DMS53 treated with DMSO at 0.1 percent for 48 hours (cell line): ENCODE measurements around the gene PMF1.
A peak's percentile ranks its signal among the peaks of the same experiment; 100 is the strongest.

Experiments used
- DNase-seq: peaks from one replicate; lab custom pipeline; 2025; ENCODE audit not compliant: unreplicated experiment; lab: John Stamatoyannopoulos, UW

PMF1 gene

DNA sequence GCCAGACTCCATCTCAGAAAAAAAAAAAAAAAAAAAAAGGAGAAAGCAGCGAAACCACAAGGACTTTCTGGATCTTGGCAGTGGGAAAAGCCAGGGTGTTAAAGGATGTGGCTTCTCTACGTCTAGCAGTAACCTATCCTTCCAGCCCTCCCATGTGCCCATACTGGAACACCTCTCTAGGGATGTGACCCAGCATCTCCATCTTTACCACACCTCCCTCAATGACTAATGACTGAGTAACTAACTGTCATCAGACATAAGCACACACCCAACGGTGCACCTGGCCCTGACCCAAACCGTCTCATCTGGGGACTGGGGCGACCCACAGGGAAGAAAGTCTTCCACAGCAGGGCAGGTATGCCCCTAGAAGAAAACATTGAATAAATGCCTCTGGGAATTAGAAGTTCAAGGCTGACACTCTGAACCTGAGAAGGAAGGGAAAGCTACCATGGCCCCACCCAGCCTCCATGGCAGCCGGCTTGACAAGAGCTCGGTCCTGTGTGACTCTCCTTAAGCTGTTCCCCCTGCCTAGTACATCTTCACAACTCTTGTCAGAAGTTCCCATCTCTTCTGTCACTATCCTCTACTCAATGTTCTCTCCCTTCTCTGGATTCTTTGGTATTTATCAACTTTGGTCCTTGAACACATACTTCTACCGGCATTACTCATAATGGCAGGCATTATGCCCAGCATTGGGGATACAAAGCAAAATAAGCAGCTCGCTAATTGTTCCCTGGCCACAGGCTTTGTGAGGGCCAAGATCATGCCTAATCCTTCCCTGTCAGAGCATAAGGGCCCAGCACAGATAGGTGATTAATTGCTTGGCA lies 49.9 kb downstream of the PMF1 start:
- DNase-seq = no peak

GRCh38 chr1:156263288-156263655 lies 50.5 kb downstream of the PMF1 start:
- DNase-seq = no peak

DNA sequence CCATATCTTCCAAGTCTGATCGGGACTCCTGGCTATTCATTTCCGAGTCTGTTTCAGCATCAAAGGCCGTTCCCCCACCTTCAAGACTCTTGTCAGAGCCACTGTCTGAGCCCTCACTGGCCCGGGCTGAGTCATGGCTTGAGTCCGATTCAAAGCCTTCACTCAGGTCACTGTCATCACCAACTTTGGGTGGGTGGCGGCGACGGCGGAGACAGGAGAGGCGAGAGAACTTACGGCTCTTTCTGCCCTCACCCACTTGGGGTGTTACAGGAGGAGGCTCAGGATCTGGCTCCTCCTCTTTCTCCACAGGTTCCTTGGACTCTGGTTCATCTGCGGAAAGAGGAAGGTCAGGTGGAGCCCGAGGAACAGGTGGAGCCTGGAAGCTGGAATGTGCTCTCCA lies 53.2 kb downstream of the PMF1 start:
- no peak for DNase-seq

GRCh38 chr1:156268336-156268735 lies 55.5 kb downstream of the PMF1 start:
- no peak for DNase-seq

GRCh38 chr1:156270314-156270713 lies 57.5 kb downstream of the PMF1 start:
- DNase-seq = no peak

- no peak for DNase-seq
Observed at GRCh38 chr1:156276532-156276931, 63.7 kb downstream of the PMF1 start.

GRCh38 chr1:156276966-156277381 lies 64.2 kb downstream of the PMF1 start:
- DNase-seq = no peak

GRCh38 chr1:156279837-156280236 lies 67.0 kb downstream of the PMF1 start:
- DNase-seq = no peak

DNA sequence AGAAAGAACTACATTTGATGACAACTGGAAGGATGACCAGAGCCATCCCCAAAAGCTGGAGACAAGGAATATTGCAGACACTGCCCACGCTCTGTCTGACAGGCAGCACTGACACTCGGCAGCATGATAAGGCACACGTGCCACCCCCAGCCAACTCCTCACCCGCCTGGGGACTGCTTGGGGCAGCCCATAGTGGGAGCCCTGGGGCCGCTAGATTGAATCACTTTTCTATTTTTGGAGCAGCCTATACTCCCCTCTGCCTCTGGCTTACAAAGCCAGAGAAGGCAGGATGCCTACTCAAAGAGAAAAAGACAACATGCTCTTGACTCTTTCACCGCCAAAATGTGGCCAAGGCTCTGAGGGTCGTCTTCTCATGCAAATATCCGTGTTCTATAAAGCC lies 68.5 kb downstream of the PMF1 start:
- DNase-seq = no peak

- peak; percentile 15 for DNase-seq
Observed at GRCh38 chr1:156281693-156282478, 69.1 kb downstream of the PMF1 start.

DNA sequence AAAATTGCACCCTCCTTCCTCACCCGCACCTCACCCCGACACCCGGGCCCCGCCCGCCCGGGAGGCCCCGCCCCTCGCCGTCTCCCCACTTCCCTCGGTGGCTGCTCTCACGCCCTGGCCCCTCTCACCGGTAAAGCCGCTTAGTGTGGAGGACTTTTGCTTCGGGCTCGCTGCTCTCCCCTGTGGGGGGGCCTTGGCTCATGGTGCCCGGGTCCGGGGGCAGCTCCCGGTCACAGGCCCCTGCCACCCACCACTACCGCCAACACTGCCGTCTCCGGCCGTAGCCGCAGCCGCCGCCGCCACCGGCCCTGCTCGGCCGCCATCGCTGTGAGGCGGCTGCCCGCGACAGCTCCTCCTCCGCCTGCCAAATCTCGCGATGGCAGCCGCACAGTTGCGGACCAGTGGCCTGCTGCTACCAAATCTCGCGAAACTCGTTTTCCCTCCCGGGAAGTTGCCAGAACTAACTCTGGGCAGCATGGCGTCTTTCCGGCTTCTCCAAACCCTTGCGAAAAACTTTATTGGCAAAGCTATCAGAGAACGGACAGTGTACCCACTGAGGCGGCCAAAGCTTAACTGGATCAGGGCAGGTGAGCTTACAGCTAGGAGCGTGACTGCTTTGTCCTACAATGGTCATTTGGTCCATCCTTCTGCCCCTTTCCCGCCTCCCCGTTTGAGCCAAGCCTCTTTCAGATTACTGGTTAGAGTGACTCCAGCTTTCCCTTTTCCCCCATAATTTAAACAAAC lies 69.8 kb downstream of the PMF1 start, which contains the start of gene SMG5:
TSS of gene SMG5 (minus strand) at position 347 of the 744 bp plus-strand sequence. CDS start at position 202, 145 bp downstream.
- peak; percentile 98 for DNase-seq

DNA sequence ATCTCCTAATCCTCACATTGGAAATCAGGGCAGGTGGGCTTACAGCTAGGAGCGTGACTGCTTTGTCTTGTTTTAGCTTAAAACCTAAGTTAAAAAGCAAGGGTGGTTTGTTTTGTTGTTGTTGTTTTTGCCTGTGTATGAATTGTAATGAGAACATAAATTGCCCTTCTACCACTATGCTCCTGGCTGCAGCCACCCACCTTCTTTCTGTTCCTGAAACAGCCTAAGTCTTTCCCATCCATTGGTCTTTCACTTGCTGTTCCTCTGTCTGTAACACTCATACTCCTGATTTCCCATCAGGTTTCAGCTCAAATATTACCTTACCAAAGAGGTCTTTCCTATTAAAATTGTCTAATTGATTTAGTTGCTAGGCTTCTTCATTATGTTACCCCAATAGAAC lies 70.7 kb downstream of the PMF1 start:
- DNase-seq = no peak

DNA sequence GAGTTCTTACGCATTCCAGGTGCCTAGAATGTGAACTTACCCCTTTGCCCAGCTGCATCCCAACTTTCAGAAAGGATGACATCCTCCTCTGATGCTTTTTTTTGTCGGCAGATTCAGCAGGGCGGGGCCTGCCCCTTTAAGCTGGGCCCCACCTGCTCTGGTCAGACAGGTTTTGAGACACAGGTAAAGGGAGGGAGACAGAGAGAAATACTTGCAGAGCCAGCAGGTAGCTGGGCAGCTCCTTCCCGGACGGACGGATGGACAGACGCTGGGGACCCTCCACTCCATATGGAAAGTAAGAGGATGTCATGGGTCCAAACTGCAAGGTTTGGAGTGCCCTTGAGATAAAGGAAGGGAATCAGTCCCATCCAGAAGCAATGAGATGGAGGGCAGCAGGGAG lies 71.3 kb downstream of the PMF1 start, which contains the start of gene TMEM79:
TSS of gene TMEM79 (plus strand) at position 214 of the 400 bp plus-strand sequence. CDS start 902 bp downstream, outside the sequence.
- DNase-seq = no peak

GRCh38 chr1:156284757-156285156 lies 72.0 kb downstream of the PMF1 start:
- no peak for DNase-seq

DNA sequence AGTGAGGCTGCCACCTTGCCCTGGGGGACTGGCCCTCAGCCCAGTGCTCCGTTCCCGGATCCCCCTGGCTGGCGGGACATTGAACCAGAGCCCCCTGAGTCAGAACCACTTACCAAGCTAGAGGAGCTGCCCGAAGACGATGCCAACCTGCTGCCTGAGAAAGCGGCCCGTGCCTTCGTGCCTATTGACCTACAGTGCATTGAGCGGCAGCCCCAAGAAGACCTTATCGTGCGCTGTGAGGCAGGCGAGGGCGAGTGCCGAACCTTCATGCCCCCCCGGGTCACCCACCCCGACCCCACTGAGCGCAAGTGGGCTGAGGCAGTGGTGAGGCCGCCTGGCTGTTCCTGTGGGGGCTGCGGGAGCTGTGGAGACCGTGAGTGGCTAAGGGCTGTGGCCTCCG lies 72.6 kb downstream of the PMF1 start:
- no peak for DNase-seq

- no peak for DNase-seq
Observed at GRCh38 chr1:156286061-156286460, 73.3 kb downstream of the PMF1 start.
